PC-3 (cell line): ENCODE data around the gene DROSHA. TPM values are rescaled to one million over a fixed set of nuclear protein-coding genes. Genes with fewer than 3 reads are reported as not detected.

Experiments used
- ATAC-seq: fragments of 200-7000 bp; cut with Tn5 transposase; 2 replicates; pipeline ENCODE4 v1.9.1; 2020; ENCODE audit warnings: mild to moderate bottlenecking, moderate library complexity
- BruUV-seq: library from RNA; stranded (reverse); fragments of 400-500 nt; replicated peaks from 2 replicates; lab custom pipeline; 2021; lab: Mats Ljungman, UMichigan
- CTCF ChIA-PET: fragments of 300-600 bp; sonication (Branson Sonifier 250); formaldehyde crosslinking; loops from one replicate; lab custom pipeline; 2022; ENCODE audit warnings: antibody characterized with exemption; lab: Charles Lee
- POLR2A ChIA-PET: fragments of 300-600 bp; sonication (Branson Sonifier 250); formaldehyde crosslinking; loops from one replicate; lab custom pipeline; 2022; ENCODE audit warnings: antibody characterized with exemption; ENCODE audit not compliant: unreplicated experiment; lab: Charles Lee
- DNase-seq: peaks from one replicate; pipeline ENCODE4 v3.0.0-alpha.2; 2015
- H2AFZ ChIP-seq: fragments of 300-600 bp; sonication (generic); 2 replicates; pipeline ENCODE4 v1.6.0; 2016; ENCODE audit warnings: antibody characterized with exemption, low read length
- H3F3A ChIP-seq: fragments of 300-600 bp; sonication (generic); one replicate; pipeline ENCODE4 v1.6.0; 2017; ENCODE audit warnings: antibody characterized with exemption, low read length, control low read depth, mild to moderate bottlenecking; ENCODE audit not compliant: unreplicated experiment
- H3K27ac ChIP-seq: fragments of 300-600 bp; sonication (generic); 2 replicates; pipeline ENCODE4 v1.5.1; 2016; ENCODE audit warnings: mild to moderate bottlenecking, low read length
- H3K27me3 ChIP-seq: fragments of 300-600 bp; sonication (generic); 2 replicates; pipeline ENCODE4 v1.6.1; 2016; ENCODE audit warnings: low read length, mixed read lengths
- H3K36me3 ChIP-seq: fragments of 300-600 bp; sonication (generic); 2 replicates; pipeline ENCODE4 v1.6.1; 2016; ENCODE audit warnings: low read depth, mixed run types, low read length, mixed read lengths
- H3K4me1 ChIP-seq: fragments of 300-600 bp; sonication (generic); 2 replicates; pipeline ENCODE4 v1.5.1; 2016; ENCODE audit warnings: low read length; ENCODE audit not compliant: insufficient read depth
- H3K4me2 ChIP-seq: fragments of 300-600 bp; sonication (generic); 2 replicates; pipeline ENCODE4 v1.6.0; 2016; ENCODE audit warnings: low read length
- H3K4me3 ChIP-seq: fragments of 300-600 bp; sonication (generic); 2 replicates; pipeline ENCODE4 v1.5.1; 2016; ENCODE audit warnings: mild to moderate bottlenecking, low read length, mixed read lengths
- H3K79me2 ChIP-seq: fragments of 300-600 bp; sonication (generic); 2 replicates; pipeline ENCODE4 v1.6.1; 2017; ENCODE audit warnings: low read length, mixed read lengths
- H3K9ac ChIP-seq: fragments of 300-600 bp; sonication (generic); 2 replicates; pipeline ENCODE4 v1.6.0; 2016; ENCODE audit warnings: mild to moderate bottlenecking, low read length
- H3K9me2 ChIP-seq: fragments of 300-600 bp; sonication (generic); replicated peaks from 2 replicates; pipeline ENCODE4 v1.6.1; 2016; ENCODE audit warnings: mixed run types, low read length, mixed read lengths
- H3K9me3 ChIP-seq: fragments of 300-600 bp; sonication (generic); 2 replicates; pipeline ENCODE4 v1.6.1; 2016; ENCODE audit warnings: low read length, mixed read lengths
- H4K20me1 ChIP-seq: fragments of 300-600 bp; sonication (generic); 2 replicates; pipeline ENCODE4 v1.6.1; 2016; ENCODE audit warnings: low read length, mixed read lengths
- EZH2 ChIP-seq: fragments of 300-600 bp; sonication (generic); IDR thresholded peaks from one replicate; pipeline ENCODE4 v1.6.1; 2017; ENCODE audit warnings: antibody characterized with exemption, mild to moderate bottlenecking, low read length; ENCODE audit not compliant: unreplicated experiment
- EZH2phosphoT487 ChIP-seq: fragments of 300-600 bp; sonication (generic); IDR thresholded peaks from 2 replicates; pipeline ENCODE4 v1.6.1; 2018; ENCODE audit warnings: mild to moderate bottlenecking, antibody characterized with exemption, low read length, borderline replicate concordance
- intact Hi-C: fragments of 100-400 bp; cut with micrococcal nuclease; formaldehyde crosslinking; loops from 2 replicates; pipeline ENCODE4 v1.9.0; 2023
- total RNA-seq: library from RNA; depleted of rRNA; stranded (reverse); fragments of >200 nt; gene quantifications from 2 replicates; pipeline ENCODE4 v1.2.3, GENCODE V29; 2014
- TF ChIP-seq, protein P1 (sequence below): fragments of 300-600 bp; sonication (generic); conservative IDR thresholded peaks from 2 replicates; pipeline ENCODE4 v1.5.1; 2017; ENCODE audit warnings: antibody characterized with exemption, low read depth, mild to moderate bottlenecking, low read length

DROSHA gene
- total RNA-seq, 1 experiment from 2014 or later, result 60.7 TPM

- no peaks in the 10 kb centered on the region for H3K36me3 ChIP-seq
- no peaks in the 10 kb centered on the region for H3K9me2 ChIP-seq
- no peaks in the 10 kb centered on the region for H3K79me2 ChIP-seq
- no peak for DNase-seq
- no peaks in the 10 kb centered on the region for H3K9me3 ChIP-seq
- H2AFZ ChIP-seq, result no peak overlapping the region
- no peak overlapping the region for H3K9ac ChIP-seq
- H3K4me2 ChIP-seq, result no peak overlapping the region
- no peak overlapping the region for H3K4me3 ChIP-seq
- no peaks in the 10 kb centered on the region for H3K4me1 ChIP-seq
- H3K27ac ChIP-seq, result no peak overlapping the region
- H3K27me3 ChIP-seq, result peaks cover 29% of the 10 kb centered on the region
- intact Hi-C loops, result no loop called here
- POLR2A ChIA-PET, result no interaction called here
- no peaks in the 10 kb centered on the region for H3F3A ChIP-seq
- CTCF ChIA-PET, result no interaction called here
- H4K20me1 ChIP-seq, result no peaks in the 10 kb centered on the region
- no TSS peak for BruUV-seq
- ATAC-seq, result no peak
- TF ChIP-seq EZH2 (no peak), EZH2phosphoT487 (no peak)
- TF ChIP-seq, protein P1, sequence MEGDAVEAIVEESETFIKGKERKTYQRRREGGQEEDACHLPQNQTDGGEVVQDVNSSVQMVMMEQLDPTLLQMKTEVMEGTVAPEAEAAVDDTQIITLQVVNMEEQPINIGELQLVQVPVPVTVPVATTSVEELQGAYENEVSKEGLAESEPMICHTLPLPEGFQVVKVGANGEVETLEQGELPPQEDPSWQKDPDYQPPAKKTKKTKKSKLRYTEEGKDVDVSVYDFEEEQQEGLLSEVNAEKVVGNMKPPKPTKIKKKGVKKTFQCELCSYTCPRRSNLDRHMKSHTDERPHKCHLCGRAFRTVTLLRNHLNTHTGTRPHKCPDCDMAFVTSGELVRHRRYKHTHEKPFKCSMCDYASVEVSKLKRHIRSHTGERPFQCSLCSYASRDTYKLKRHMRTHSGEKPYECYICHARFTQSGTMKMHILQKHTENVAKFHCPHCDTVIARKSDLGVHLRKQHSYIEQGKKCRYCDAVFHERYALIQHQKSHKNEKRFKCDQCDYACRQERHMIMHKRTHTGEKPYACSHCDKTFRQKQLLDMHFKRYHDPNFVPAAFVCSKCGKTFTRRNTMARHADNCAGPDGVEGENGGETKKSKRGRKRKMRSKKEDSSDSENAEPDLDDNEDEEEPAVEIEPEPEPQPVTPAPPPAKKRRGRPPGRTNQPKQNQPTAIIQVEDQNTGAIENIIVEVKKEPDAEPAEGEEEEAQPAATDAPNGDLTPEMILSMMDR, result no peak
These were observed 166.1 kb downstream of the DROSHA start for GRCh38 chr5:31365776-31366175.

GRCh38 chr5:31364881-31365636 lies 166.8 kb downstream of the DROSHA start:
- no peaks in the 10 kb centered on the region for H3K9me3 ChIP-seq
- no peak overlapping the region for H3K27ac ChIP-seq
- DNase-seq, result peak; percentile 9
- H4K20me1 ChIP-seq, result no peaks in the 10 kb centered on the region
- H2AFZ ChIP-seq, result no peak overlapping the region
- H3F3A ChIP-seq, result no peaks in the 10 kb centered on the region
- H3K4me1 ChIP-seq, result no peaks in the 10 kb centered on the region
- no peaks in the 10 kb centered on the region for H3K9me2 ChIP-seq
- intact Hi-C loops, result no loop called here
- H3K36me3 ChIP-seq, result no peaks in the 10 kb centered on the region
- no peak for TF ChIP-seq EZH2
- TF ChIP-seq EZH2phosphoT487, result no peak
- TF ChIP-seq, protein P1, result no peak
- POLR2A ChIA-PET, result interaction anchor here (0.7 kb wide), 1 partner anchor 59 kb away, joined by 4 read pairs; no protein-coding TSS in a partner anchor
- no peak overlapping the region for H3K9ac ChIP-seq
- H3K4me3 ChIP-seq, result no peak overlapping the region
- CTCF ChIA-PET, result no interaction called here
- no peak overlapping the region for H3K4me2 ChIP-seq
- H3K27me3 ChIP-seq, result peaks cover 24% of the 10 kb centered on the region
- no TSS peak for BruUV-seq
- no peak for ATAC-seq
- no peaks in the 10 kb centered on the region for H3K79me2 ChIP-seq

GRCh38 chr5:31362931-31363568 lies 168.8 kb downstream of the DROSHA start:
- Histone ChIP-seq H2AFZ (no peak overlapping the region), H3F3A (no peaks in the 10 kb centered on the region), H3K9me2 (no peaks in the 10 kb centered on the region), H3K4me3 (no peak overlapping the region), H3K9ac (no peak overlapping the region), H3K9me3 (no peaks in the 10 kb centered on the region), H3K79me2 (no peaks in the 10 kb centered on the region), H3K27ac (no peak overlapping the region), H3K4me1 (no peaks in the 10 kb centered on the region), H3K27me3 (peaks cover 9% of the 10 kb centered on the region; the same call in 1 of the 2 replicates), H3K4me2 (no peak overlapping the region), H3K36me3 (no peaks in the 10 kb centered on the region), H4K20me1 (no peaks in the 10 kb centered on the region)
- ChIA-PET POLR2A (no interaction called here), CTCF (no interaction called here)
- intact Hi-C loops, result no loop called here
- ATAC-seq (no peak), DNase-seq (peak; percentile 12)
- no TSS peak for BruUV-seq
- TF ChIP-seq, protein P1, result no peak
- no peak for TF ChIP-seq EZH2phosphoT487
- TF ChIP-seq EZH2, result no peak
